ENCODE data around the gene CD96.

CD96 gene

DNA sequence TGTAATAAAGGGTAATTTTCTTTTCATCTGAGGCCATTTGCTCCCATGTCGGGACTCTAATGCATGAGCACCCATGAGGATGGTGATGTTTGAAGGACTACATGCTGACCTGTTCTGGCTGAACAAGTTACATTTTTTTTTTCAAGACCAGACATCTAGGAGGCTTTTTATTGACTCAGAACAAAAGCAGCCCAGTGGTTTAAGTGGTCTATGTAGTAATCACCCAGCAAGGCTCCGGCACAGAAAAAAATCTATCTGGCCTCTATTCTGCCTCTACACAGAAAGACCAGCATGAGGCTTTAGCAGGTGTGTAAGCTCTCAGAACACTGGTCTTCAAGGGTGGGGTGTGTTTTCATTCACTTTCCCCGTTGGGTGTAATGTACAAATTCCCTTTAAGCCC lies 148.2 kb downstream of the CD96 start:
- Mint-ChIP-seq H3K4me1 (peaks cover 7% of the 10 kb centered on the region), H3K9me3 (no peaks in the 10 kb centered on the region), H3K27me3 (ENCODE audit: low read depth) (no peaks in the 10 kb centered on the region), H3K27ac (no peak overlapping the region), H3K4me3 (no peak overlapping the region), H3K36me3 (ENCODE audit: low read depth) (no peaks in the 10 kb centered on the region)
- TF ChIP-seq, protein P1, sequence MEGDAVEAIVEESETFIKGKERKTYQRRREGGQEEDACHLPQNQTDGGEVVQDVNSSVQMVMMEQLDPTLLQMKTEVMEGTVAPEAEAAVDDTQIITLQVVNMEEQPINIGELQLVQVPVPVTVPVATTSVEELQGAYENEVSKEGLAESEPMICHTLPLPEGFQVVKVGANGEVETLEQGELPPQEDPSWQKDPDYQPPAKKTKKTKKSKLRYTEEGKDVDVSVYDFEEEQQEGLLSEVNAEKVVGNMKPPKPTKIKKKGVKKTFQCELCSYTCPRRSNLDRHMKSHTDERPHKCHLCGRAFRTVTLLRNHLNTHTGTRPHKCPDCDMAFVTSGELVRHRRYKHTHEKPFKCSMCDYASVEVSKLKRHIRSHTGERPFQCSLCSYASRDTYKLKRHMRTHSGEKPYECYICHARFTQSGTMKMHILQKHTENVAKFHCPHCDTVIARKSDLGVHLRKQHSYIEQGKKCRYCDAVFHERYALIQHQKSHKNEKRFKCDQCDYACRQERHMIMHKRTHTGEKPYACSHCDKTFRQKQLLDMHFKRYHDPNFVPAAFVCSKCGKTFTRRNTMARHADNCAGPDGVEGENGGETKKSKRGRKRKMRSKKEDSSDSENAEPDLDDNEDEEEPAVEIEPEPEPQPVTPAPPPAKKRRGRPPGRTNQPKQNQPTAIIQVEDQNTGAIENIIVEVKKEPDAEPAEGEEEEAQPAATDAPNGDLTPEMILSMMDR (IDR thresholded peaks at IDR 0.05; ENCODE audit: unreplicated experiment in 3 of 3), result no peak

DNA sequence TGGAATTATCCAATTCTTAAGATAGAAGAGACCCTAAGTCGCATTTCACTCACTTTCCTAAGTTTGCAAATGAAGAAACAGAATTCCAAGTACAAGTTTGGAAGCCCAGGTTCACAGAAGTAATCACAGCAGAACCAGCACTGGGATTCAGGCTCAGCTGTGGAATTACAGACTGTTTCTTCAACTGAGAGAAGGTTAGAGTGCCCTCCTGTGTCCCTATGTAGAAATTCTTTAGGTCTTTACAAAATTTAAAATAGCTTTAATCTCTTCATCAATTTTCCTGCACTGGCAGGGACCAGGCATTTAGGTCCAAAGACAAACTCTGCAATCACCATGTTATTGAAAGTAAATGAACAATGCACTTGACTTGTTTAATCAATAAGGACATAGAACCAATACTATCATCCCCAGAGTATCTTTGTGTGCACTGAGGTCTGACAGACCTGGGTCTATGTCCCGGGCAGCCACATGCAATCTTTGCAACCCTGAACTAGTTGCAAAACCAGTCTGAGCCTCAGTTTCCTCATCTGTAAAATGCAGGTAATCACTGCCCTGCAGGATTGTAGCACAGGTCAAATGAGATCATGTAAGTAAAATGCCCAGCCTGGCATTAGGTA lies 149.4 kb downstream of the CD96 start:
- H3K27me3 Mint-ChIP-seq (ENCODE audit: low read depth), result no peaks in the 10 kb centered on the region
- H3K4me3 Mint-ChIP-seq, result no peak overlapping the region
- peaks cover 7% of the 10 kb centered on the region for H3K4me1 Mint-ChIP-seq
- no peak overlapping the region for H3K27ac Mint-ChIP-seq
- H3K36me3 Mint-ChIP-seq (ENCODE audit: low read depth), result no peaks in the 10 kb centered on the region
- H3K9me3 Mint-ChIP-seq, result no peaks in the 10 kb centered on the region
- TF ChIP-seq, protein P1 (IDR thresholded peaks at IDR 0.05; ENCODE audit: unreplicated experiment in 3 of 3), result peak; percentile 57 to 67 (median 59)

DNA sequence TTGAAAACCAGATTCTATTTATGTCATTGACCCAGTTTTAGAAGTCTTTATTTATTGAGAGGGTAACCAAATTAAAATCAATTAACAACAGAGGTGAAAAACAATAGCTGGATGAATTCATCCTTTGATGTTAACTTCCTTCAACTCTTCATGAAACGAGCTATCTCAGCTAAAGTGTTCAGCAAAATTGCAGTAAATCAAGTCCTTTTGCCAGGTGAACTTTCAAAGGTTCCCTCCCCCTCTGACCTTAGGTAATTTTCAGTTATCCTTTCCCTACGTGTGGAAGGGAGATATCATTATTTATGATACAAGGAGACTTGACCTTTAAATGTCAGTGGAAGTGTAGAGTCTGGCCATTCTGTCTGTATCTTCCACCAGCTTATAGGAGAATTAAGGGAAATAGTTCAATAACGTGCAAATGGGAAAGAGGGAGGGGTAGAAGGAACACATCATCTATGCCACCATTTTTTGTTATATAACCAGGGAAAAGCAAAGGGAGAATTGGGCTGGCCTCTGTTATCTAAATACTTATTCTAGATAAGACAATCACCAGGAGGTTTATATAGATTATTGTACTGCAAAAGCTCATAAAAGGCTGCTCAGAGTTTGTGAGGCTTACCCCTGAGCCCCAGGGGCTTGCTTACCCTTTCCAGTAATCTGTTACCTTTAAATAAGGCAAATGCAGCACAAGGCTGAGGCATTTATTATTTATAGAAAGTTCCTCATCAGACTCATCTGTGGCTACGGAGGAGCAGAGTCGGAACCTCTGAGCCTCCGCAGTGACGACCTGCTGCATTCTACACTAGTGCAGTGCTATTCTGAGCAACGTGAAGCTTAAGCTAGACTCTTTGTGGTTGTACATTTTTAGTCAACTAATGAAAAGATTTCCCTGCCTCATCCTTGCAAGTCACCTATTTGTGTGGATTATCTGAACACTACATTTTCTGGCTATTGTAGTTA lies 150.9 kb downstream of the CD96 start:
- no peaks in the 10 kb centered on the region for H3K9me3 Mint-ChIP-seq
- no peaks in the 10 kb centered on the region for H3K36me3 Mint-ChIP-seq (ENCODE audit: low read depth)
- TF ChIP-seq, protein P1 (IDR thresholded peaks at IDR 0.05; ENCODE audit: unreplicated experiment in 3 of 3), result no peak
- H3K4me1 Mint-ChIP-seq, result peaks cover 7% of the 10 kb centered on the region
- H3K27me3 Mint-ChIP-seq (ENCODE audit: low read depth), result no peaks in the 10 kb centered on the region
- no peak overlapping the region for H3K4me3 Mint-ChIP-seq
- H3K27ac Mint-ChIP-seq, result no peak overlapping the region

DNA sequence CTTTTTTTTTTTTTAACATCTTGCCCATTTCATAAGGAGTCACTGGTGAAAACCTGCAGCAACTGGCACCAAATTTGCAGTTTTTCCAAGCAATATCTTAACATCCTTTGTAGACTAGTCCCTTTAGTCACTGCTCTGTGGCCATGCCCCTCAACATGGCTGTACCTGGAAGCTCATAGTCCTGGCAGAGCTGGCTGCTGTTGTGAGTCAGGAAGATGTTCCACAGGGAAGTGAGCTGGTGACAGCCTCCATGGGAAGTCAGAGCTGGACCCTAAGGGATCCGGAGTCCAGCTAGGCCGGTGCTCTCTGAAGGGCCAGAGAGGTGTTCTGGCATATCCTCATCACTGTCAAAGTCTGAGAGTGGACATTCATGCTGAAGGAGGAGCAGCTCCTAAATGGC lies 152.5 kb downstream of the CD96 start:
- H3K36me3 Mint-ChIP-seq (ENCODE audit: low read depth), result no peaks in the 10 kb centered on the region
- H3K9me3 Mint-ChIP-seq, result no peaks in the 10 kb centered on the region
- TF ChIP-seq, protein P1 (IDR thresholded peaks at IDR 0.05; ENCODE audit: unreplicated experiment in 3 of 3), result no peak
- H3K4me3 Mint-ChIP-seq, result no peak overlapping the region
- no peaks in the 10 kb centered on the region for H3K27me3 Mint-ChIP-seq (ENCODE audit: low read depth)
- H3K27ac Mint-ChIP-seq, result no peak overlapping the region
- H3K4me1 Mint-ChIP-seq, result peaks cover 7% of the 10 kb centered on the region

DNA sequence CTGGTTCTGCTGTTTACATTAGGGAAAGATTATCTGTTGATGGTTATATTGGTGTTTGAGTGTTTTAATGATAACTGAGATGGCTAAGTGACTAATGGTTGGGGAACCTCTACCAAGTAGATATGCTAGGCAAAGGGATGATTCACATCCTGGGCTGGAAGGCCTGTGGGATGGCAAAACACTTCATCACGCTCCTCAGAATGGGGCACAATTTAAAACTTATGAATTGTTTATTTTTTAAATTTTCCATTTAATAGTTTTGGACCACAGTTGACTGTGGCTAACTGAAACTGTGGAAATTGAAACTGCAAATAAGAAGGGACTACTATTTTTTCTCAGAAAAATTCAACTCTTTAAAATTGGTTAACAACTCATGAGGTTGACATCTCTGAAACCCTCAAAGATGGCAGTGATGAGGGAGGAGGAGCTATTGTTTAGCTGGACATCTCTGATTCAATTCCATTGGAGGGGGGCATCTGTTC lies 153.7 kb downstream of the CD96 start:
- no peaks in the 10 kb centered on the region for H3K9me3 Mint-ChIP-seq
- H3K36me3 Mint-ChIP-seq (ENCODE audit: low read depth), result no peaks in the 10 kb centered on the region
- TF ChIP-seq, protein P1 (IDR thresholded peaks at IDR 0.05; ENCODE audit: unreplicated experiment in 3 of 3), result no peak
- H3K4me1 Mint-ChIP-seq, result peaks cover 7% of the 10 kb centered on the region
- H3K4me3 Mint-ChIP-seq, result no peak overlapping the region
- H3K27ac Mint-ChIP-seq, result no peak overlapping the region
- no peaks in the 10 kb centered on the region for H3K27me3 Mint-ChIP-seq (ENCODE audit: low read depth)

All from nephron (organoid).